GM21423 (cell line): ENCODE data around the gene SLC26A4.
A peak's percentile ranks its signal among the peaks of the same experiment; 100 is the strongest.
"Not testable (repeated sequence)": the region's sequence is repeated elsewhere in the genome, so short reads cannot be mapped to it uniquely, and the experiment has no call there.

Experiments
- ATAC-seq: cut with Tn5 transposase; IDR thresholded peaks from one replicate; pipeline ENCODE4 v1.9.1; 2021; ENCODE audit warnings: mild to moderate bottlenecking, moderate library complexity; ENCODE audit not compliant: unreplicated experiment

SLC26A4 gene

GRCh38 chr7:107660381-107661080 is at the start of gene SLC26A4:
TSS of gene SLC26A4 (plus strand) at chr7:107660828. CDS start at chr7:107661642, 814 bp downstream.
- ATAC-seq = peak; percentile 46

- ATAC-seq = no peak
Observed at GRCh38 chr7:107613439-107613838, 47.2 kb upstream of the SLC26A4 start.

GRCh38 chr7:107613948-107614347 is 46.7 kb upstream of the SLC26A4 start:
- no peak for ATAC-seq

GRCh38 chr7:107614425-107614824 is 46.2 kb upstream of the SLC26A4 start:
- no peak for ATAC-seq

- no peak for ATAC-seq
Observed at GRCh38 chr7:107615910-107616680, 44.5 kb upstream of the SLC26A4 start.

GRCh38 chr7:107622429-107622828 is 38.2 kb upstream of the SLC26A4 start:
- ATAC-seq = no peak

- ATAC-seq = no peak
Observed at GRCh38 chr7:107622894-107623293, 37.7 kb upstream of the SLC26A4 start.

GRCh38 chr7:107627002-107627401 is 33.6 kb upstream of the SLC26A4 start:
- ATAC-seq = no peak

GRCh38 chr7:107628461-107629064 is 32.1 kb upstream of the SLC26A4 start:
- ATAC-seq = no peak

GRCh38 chr7:107630342-107630741 is 30.3 kb upstream of the SLC26A4 start:
- ATAC-seq = no peak

GRCh38 chr7:107631588-107632491 is 28.8 kb upstream of the SLC26A4 start:
- no peak for ATAC-seq

- no peak for ATAC-seq
Observed at GRCh38 chr7:107632492-107632865, 28.1 kb upstream of the SLC26A4 start.

GRCh38 chr7:107638594-107638993 is 22.0 kb upstream of the SLC26A4 start:
- ATAC-seq = peak; percentile 94

- not testable (repeated sequence) for ATAC-seq
Observed at GRCh38 chr7:107639070-107639469, 21.6 kb upstream of the SLC26A4 start.

GRCh38 chr7:107641676-107642075 is 19.0 kb upstream of the SLC26A4 start:
- ATAC-seq = no peak

GRCh38 chr7:107642501-107642900 is 18.1 kb upstream of the SLC26A4 start:
- ATAC-seq = no peak

- ATAC-seq = no peak
Observed at GRCh38 chr7:107643407-107643806, 17.2 kb upstream of the SLC26A4 start.

GRCh38 chr7:107643938-107644308 is 16.7 kb upstream of the SLC26A4 start:
- ATAC-seq = no peak

GRCh38 chr7:107644309-107644974 is 16.2 kb upstream of the SLC26A4 start:
- no peak for ATAC-seq

- ATAC-seq = no peak
Observed at GRCh38 chr7:107652642-107653041, 8.0 kb upstream of the SLC26A4 start.
